GM21360 (cell line): Measurements from ENCODE around the gene PLPPR1.

ENCODE experiments used
- ATAC-seq: cut with Tn5 transposase; IDR thresholded peaks from one replicate; pipeline ENCODE4 v1.9.1; 2021; ENCODE audit warnings: mild to moderate bottlenecking, moderate library complexity; ENCODE audit not compliant: unreplicated experiment

PLPPR1 gene

DNA sequence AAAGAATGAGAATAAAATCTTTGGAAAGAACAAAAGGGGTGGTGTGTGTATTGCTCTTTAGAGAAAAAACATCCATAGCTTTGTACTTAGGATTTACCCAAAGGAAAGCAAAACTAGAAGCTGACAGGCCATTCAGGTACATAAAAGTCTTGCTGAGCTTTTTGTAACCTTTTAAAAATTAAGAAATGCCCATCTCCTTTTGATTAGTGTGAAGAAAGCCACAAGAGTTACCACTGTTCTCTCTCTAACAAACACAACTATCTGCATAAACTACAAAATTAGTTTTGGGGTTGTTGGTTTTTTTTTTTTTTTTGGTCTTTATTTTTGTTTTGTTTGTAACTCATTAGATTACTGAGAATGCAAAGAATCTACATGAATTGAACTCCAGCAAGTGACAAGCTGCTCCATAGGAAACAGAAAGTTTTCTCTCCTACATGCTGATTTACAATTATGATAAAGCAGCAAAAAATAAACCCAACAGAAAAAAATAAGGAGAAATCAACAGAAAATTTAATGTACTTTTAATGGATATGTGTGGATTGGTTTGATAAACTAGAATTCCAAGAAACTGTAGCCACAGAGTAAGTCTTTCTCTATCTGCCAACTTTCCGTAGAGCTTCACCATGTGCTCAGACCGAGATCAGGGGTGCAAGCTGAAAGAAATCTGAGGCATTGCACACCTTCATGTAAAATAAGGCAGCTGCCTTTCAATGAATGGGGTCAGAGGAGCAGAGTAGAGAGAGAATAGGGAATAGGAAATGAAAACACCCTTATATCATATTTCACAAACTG is 344.0 kb downstream of the PLPPR1 start:
- ATAC-seq = no peak
